NB4 (cell line): ENCODE results near the gene WDR31.

Source experiments
- DNase-seq: peaks from one replicate; pipeline ENCODE4 v3.0.0; 2010; ENCODE audit warnings: low read depth
- H3K4me3 ChIP-seq: one replicate; pipeline ENCODE4 v1.5.1; 2011; ENCODE audit warnings: mild to moderate bottlenecking, low read depth, low read length, moderate library complexity
- CTCF ChIP-seq: IDR thresholded peaks from one replicate; pipeline ENCODE4 v1.5.1; 2012; ENCODE audit warnings: low read depth, low read length
- MAX ChIP-seq: IDR thresholded peaks from 2 replicates; pipeline ENCODE4 v1.6.1; 2011; ENCODE audit warnings: low read depth, low read length
- MYC ChIP-seq: IDR thresholded peaks from 2 replicates; pipeline ENCODE4 v1.6.1; 2011; ENCODE audit warnings: low read depth, low read length
- POLR2A ChIP-seq: IDR thresholded peaks from 2 replicates; pipeline ENCODE4 v1.6.1; 2011; ENCODE audit warnings: mild to moderate bottlenecking; ENCODE audit not compliant: insufficient read length; ENCODE audit errors: extremely low read depth

Gene WDR31

GRCh38 chr9:113326230-113326629 lies 13.8 kb downstream of the WDR31 start:
- H3K4me3 ChIP-seq = no peak overlapping the region
- no peak for TF ChIP-seq POLR2A
- no peak for TF ChIP-seq CTCF
- no peak for TF ChIP-seq MYC
- TF ChIP-seq MAX = no peak
- DNase-seq = no peak

DNA sequence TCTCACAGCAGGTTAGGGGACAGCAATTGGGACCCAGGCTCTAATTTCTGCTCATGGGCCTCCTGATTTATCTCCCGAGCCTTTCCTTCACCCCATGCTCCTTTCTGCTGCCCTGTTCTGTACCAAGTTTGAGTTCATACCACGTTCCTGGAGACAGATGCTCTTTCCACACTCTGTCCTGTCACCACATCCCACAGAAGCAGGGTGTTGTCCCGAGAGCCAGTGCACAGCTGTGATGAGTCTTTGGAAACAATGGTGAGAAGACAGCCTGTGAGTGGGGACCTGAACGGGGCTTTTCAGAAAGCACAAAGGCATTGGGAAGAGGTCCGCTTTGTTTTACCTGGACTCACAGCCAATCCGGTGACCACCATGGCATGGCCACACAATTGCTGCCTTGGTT lies 17.4 kb downstream of the WDR31 start:
- no peak for DNase-seq
- TF ChIP-seq MAX = no peak
- no peak for TF ChIP-seq CTCF
- no peak for TF ChIP-seq POLR2A
- no peak for TF ChIP-seq MYC
- no peak overlapping the region for H3K4me3 ChIP-seq

- DNase-seq = no peak
- TF ChIP-seq MYC (no peak), POLR2A (no peak), CTCF (no peak), MAX (no peak)
- H3K4me3 ChIP-seq = no peak overlapping the region
Observed at GRCh38 chr9:113320051-113320450, 20.0 kb downstream of the WDR31 start.

DNA sequence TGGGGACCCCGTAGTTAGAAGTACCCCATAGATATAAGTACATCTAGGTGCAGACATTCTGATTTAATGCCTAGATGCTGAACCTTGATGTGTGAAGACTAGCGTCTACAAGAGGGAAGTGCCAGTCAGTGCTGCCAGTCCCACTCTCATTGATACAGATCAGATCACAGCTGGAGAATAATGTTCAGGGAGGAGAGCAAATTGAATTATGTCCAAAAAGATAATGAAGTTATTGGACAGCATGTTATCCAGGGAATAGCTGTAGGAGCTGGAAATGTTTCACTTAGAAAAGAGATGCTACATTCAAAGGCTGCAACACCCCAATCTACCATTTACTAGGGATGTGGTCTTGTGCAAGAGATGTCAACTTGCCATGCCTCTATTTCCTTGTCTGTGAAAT lies 21.0 kb downstream of the WDR31 start:
- no peak overlapping the region for H3K4me3 ChIP-seq
- TF ChIP-seq MAX = no peak
- no peak for TF ChIP-seq POLR2A
- TF ChIP-seq CTCF = no peak
- no peak for TF ChIP-seq MYC
- no peak for DNase-seq

DNA sequence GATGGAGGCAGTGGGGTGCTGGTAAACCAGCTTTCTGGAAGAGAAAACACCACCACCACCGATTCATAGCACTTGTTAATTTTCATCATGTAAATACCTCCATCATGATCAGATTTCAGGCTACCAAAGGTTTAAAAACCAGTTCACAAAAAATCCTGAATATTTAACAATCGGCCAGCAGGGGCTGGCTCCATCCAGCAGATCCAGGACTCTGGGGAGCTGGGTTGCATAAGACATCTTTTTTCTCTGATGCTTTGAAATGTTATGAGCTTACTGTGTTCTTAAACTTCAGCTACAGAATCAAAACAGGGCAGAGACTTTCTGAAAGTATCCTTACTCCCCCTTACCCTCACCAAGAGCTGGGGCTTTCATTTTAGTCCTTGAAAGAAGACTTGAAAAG lies 22.3 kb downstream of the WDR31 start:
- TF ChIP-seq POLR2A (no peak), CTCF (no peak), MYC (no peak), MAX (no peak)
- DNase-seq = no peak
- no peak overlapping the region for H3K4me3 ChIP-seq

DNA sequence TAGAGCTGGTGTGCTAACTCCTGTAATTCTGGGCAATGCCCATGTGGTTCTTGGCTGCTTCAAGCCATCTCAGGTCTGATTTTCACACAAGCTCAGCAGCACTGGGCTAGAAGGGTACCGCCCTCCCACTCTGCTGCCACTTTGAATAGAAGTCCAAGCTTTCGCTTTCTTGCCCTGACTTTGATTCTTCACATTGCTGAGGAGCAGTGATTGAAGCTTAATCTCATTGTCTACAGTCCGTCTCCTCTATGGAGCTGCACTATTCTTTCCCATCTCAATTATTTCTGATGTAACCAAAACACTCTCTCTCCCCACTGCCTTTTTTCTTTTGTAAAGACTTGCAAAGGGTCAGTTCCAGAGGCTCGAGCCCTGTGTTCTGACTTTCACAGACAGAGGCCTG lies 24.0 kb downstream of the WDR31 start:
- TF ChIP-seq MYC (no peak), CTCF (no peak), POLR2A (no peak), MAX (no peak)
- H3K4me3 ChIP-seq = no peak overlapping the region
- no peak for DNase-seq
